HEK293 (cell line): ENCODE data around the gene CAND2.

ENCODE experiments used
- CTCF ChIP-seq: fragments of 450-650 bp; formaldehyde crosslinking; IDR thresholded peaks from 2 replicates; pipeline ENCODE4 v1.5.1; 2016; ENCODE audit warnings: missing biosample characterization, missing genetic modification characterization
- PBX3 ChIP-seq: sonication (generic); formaldehyde crosslinking; IDR thresholded peaks from 2 replicates; pipeline ENCODE4 v1.8.1; 2022; ENCODE audit warnings: mild to moderate bottlenecking, moderate library complexity, missing genetic modification reagents
- ZNF501 ChIP-seq: fragments of 450-650 bp; formaldehyde crosslinking; IDR thresholded peaks from 2 replicates; pipeline ENCODE4 v1.5.1; 2016; ENCODE audit warnings: missing biosample characterization, missing genetic modification characterization
- TF ChIP-seq, protein P1 (sequence below): fragments of 450-650 bp; formaldehyde crosslinking; IDR thresholded peaks from 2 replicates; pipeline ENCODE4 v1.5.1; 2016; ENCODE audit warnings: missing biosample characterization, missing genetic modification characterization

- TF ChIP-seq ZNF501 (tag by site-specific recombination) (no peak), PBX3 (CRISPR knock-in tag) (no peak), CTCF (tag by site-specific recombination) (no peak)
- TF ChIP-seq, protein P1, sequence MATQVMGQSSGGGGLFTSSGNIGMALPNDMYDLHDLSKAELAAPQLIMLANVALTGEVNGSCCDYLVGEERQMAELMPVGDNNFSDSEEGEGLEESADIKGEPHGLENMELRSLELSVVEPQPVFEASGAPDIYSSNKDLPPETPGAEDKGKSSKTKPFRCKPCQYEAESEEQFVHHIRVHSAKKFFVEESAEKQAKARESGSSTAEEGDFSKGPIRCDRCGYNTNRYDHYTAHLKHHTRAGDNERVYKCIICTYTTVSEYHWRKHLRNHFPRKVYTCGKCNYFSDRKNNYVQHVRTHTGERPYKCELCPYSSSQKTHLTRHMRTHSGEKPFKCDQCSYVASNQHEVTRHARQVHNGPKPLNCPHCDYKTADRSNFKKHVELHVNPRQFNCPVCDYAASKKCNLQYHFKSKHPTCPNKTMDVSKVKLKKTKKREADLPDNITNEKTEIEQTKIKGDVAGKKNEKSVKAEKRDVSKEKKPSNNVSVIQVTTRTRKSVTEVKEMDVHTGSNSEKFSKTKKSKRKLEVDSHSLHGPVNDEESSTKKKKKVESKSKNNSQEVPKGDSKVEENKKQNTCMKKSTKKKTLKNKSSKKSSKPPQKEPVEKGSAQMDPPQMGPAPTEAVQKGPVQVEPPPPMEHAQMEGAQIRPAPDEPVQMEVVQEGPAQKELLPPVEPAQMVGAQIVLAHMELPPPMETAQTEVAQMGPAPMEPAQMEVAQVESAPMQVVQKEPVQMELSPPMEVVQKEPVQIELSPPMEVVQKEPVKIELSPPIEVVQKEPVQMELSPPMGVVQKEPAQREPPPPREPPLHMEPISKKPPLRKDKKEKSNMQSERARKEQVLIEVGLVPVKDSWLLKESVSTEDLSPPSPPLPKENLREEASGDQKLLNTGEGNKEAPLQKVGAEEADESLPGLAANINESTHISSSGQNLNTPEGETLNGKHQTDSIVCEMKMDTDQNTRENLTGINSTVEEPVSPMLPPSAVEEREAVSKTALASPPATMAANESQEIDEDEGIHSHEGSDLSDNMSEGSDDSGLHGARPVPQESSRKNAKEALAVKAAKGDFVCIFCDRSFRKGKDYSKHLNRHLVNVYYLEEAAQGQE (tag by site-specific recombination): no peak
These were observed 72.6 kb downstream of the CAND2 start for GRCh38 chr3:12869035-12869621.
